Neutrophil (primary cell): Measurements from ENCODE around the gene SPATA31D3.
"Not testable (repeated sequence)": the region's sequence is repeated elsewhere in the genome, so short reads cannot be mapped to it uniquely, and the experiment has no call there.

Experiments used
- H3K27ac ChIP-seq: fragments of 200-600 bp; sonication (generic); 2 replicates; pipeline ENCODE4 v1.5.1; 2016; ENCODE audit warnings: mild to moderate bottlenecking, moderate library complexity
- H3K27me3 ChIP-seq: fragments of 200-600 bp; sonication (generic); 2 replicates; pipeline ENCODE4 v1.6.0; 2016; ENCODE audit warnings: mild to moderate bottlenecking
- H3K36me3 ChIP-seq: fragments of 200-600 bp; sonication (generic); 2 replicates; pipeline ENCODE4 v1.5.1; 2017
- H3K4me1 ChIP-seq, 2 experiments: fragments of 200-600 bp in 1 of 2; sonication (generic) in 1 of 2; 1 replicate in 1 of 2; 2 replicates in 1 of 2; pipeline versions ENCODE4 v1.5.1 to v1.6.1; 2013 to 2016; ENCODE audit warnings: low read depth in 1 of 2, low read length in 1 of 2, mild to moderate bottlenecking in 1 of 2, moderate library complexity in 1 of 2; ENCODE audit not compliant: control insufficient read depth in 1 of 2, insufficient read depth in 1 of 2
- H3K4me3 ChIP-seq, 2 experiments: fragments of 200-600 bp in 1 of 2; sonication (generic) in 1 of 2; 1 replicate in 1 of 2; 2 replicates in 1 of 2; pipeline ENCODE4 v1.5.1; 2013 to 2016; ENCODE audit warnings: low read depth in 1 of 2, low read length in 1 of 2, mild to moderate bottlenecking in 1 of 2, moderate library complexity in 1 of 2
- H3K9me3 ChIP-seq: fragments of 200-600 bp; sonication (generic); 2 replicates; pipeline ENCODE4 v1.5.1; 2016
- CTCF ChIP-seq: fragments of 200-600 bp; sonication (generic); IDR thresholded peaks from 2 replicates; pipeline ENCODE4 v1.5.1; 2016; ENCODE audit warnings: antibody characterized with exemption

Gene SPATA31D3

DNA sequence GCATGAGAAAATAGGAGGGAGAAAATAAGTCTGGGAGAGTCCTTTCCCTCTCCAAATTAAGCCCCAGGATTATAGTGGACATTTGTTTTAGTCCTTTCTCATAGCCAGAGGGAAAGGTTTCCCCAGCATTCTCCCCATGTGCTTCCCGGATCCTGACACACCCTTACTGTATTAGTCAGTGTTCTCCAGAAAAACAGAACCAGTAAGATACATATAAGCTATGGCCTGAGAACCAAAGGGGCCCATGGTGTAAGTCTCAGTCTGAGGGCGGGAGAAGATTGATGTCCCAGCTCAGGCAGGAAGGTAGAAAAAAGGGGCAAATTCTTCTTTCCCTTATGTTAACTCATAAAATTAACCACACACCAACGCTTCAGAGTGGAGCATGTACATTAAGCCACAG is 40.7 kb upstream of the SPATA31D3 start:
- Histone ChIP-seq H3K4me3 (no peak overlapping the region), H3K27ac (no peak overlapping the region), H3K9me3 (no peaks in the 10 kb centered on the region), H3K36me3 (no peaks in the 10 kb centered on the region), H3K4me1 (no peaks in the 10 kb centered on the region), H3K27me3 (no peaks in the 10 kb centered on the region)
- no peak for TF ChIP-seq CTCF

DNA sequence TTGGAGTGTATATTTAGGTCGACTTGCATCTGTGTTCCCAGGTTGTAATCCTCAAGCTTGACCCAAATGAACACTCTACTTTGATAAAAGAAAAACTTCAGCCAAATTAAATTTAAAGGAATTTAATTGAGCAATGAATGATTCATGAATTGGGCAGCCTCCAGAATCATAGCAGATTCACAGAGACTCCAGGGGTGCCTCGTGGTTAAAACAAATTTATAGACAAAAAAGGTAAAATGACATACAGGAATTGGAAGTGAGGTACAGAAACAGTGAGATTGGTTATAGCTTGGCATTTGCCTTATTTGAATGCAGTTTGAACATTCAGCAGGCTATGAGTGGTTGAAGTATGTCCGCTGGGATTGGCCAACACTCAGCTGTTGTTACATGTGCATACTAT is 36.6 kb upstream of the SPATA31D3 start:
- Histone ChIP-seq H3K9me3 (no peaks in the 10 kb centered on the region), H3K4me1 (no peaks in the 10 kb centered on the region), H3K4me3 (no peak overlapping the region), H3K36me3 (no peaks in the 10 kb centered on the region), H3K27me3 (no peaks in the 10 kb centered on the region), H3K27ac (no peak overlapping the region)
- no peak for TF ChIP-seq CTCF

GRCh38 chr9:81912135-81912534 is 31.2 kb upstream of the SPATA31D3 start:
- Histone ChIP-seq H3K4me1 (no peaks in the 10 kb centered on the region), H3K27me3 (no peaks in the 10 kb centered on the region), H3K9me3 (no peaks in the 10 kb centered on the region), H3K36me3 (no peaks in the 10 kb centered on the region), H3K27ac (no peak overlapping the region), H3K4me3 (no peak overlapping the region)
- no peak for TF ChIP-seq CTCF

DNA sequence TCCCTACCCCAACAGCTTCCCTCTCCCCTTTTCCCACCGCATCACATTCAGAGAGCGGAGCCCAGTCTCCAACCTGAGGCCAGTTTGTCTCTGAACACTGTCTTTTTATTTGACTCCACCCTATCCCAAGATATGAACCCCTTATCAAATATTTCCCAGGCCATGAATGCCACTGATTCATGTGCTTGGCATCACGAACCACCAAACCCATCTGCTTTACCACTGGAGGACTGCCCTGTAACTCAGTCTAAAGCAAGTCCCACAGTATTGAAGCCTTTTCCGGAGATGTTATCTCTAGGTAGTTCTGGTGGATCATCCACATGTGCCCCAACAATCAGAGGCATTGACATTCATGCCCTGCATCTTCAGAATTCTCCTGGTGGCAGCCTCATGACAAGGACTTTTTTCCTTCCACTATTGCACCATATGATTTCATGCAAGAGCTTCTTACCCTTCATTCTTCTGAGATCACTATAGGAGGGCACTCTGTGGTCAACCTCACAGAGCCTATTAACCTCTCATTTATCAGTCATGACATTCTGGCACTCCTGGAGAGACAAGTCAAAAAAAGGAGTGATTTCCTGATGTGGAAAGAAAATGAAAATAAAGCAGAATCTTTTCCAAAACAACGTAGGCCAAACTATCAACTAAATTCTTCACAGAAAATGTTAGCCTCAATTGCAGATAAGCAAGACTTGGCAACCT is 27.3 kb upstream of the SPATA31D3 start:
- H3K4me3 ChIP-seq, result no peak overlapping the region
- no peaks in the 10 kb centered on the region for H3K9me3 ChIP-seq
- no peaks in the 10 kb centered on the region for H3K36me3 ChIP-seq
- TF ChIP-seq CTCF, result no peak
- H3K4me1 ChIP-seq, result no peaks in the 10 kb centered on the region
- H3K27me3 ChIP-seq, result no peaks in the 10 kb centered on the region
- no peak overlapping the region for H3K27ac ChIP-seq

DNA sequence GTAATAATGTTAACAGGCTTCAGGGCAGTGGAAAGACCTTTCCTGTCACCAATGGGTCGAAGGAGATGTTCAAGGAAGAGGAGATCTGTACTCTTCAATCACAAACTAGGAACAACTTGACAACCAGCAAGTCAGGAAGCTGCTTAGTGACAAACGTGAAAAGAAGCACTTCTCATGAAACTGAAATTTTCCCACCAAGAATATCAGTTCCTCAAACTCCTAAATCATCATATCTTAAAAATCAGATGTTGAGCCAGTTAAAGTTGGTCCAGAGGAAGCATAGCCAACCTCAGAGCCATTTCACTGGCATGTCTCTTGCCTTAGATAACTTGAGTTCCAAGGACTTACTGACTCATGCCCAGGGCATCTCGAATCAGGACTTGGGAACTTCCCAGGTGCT is 24.8 kb upstream of the SPATA31D3 start:
- H3K27ac ChIP-seq, H3K9me3 ChIP-seq: not testable (repeated sequence)

GRCh38 chr9:81928305-81928704 is 15.0 kb upstream of the SPATA31D3 start, which contains the start of gene SPATA31D4:
SPATA31D4 (plus strand) TSS chr9:81928428; CDS start chr9:81928514, 86 bp downstream.
- H3K36me3 ChIP-seq, H3K4me3 ChIP-seq, H3K9me3 ChIP-seq, H3K4me1 ChIP-seq, H3K27me3 ChIP-seq, H3K27ac ChIP-seq: not testable (repeated sequence)

More for the DNA sequence above, 24.8 kb upstream of the SPATA31D3 start:
- not testable (repeated sequence) for H3K4me3 ChIP-seq, H3K27me3 ChIP-seq, H3K36me3 ChIP-seq, H3K4me1 ChIP-seq

- not testable (repeated sequence) for H3K4me1 ChIP-seq, H3K27me3 ChIP-seq, H3K4me3 ChIP-seq, H3K9me3 ChIP-seq, H3K36me3 ChIP-seq, H3K27ac ChIP-seq
Observed at GRCh38 chr9:81930147-81930546, 13.2 kb upstream of the SPATA31D3 start.

GRCh38 chr9:81933547-81933946 is 9.8 kb upstream of the SPATA31D3 start:
- H3K27me3 ChIP-seq, H3K36me3 ChIP-seq, H3K4me3 ChIP-seq, H3K4me1 ChIP-seq, H3K9me3 ChIP-seq, H3K27ac ChIP-seq: not testable (repeated sequence)

DNA sequence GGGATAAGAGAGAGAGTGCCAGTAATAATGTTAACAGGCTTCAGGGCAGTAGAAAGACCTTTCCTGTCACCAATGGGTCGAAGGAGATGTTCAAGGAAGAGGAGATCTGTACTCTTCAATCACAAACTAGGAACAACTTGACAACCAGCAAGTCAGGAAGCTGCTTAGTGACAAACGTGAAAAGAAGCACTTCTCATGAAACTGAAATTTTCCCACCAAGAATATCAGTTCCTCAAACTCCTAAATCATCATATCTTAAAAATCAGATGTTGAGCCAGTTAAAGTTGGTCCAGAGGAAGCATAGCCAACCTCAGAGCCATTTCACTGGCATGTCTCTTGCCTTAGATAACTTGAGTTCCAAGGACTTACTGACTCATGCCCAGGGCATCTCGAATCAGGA is 5.3 kb downstream of the SPATA31D3 start:
- H3K36me3 ChIP-seq, H3K27me3 ChIP-seq, H3K27ac ChIP-seq, H3K4me1 ChIP-seq, H3K9me3 ChIP-seq, H3K4me3 ChIP-seq: not testable (repeated sequence)
